H9 (cell line): ENCODE measurements around the gene UNC5B. TPM values are rescaled to one million over a fixed set of nuclear protein-coding genes. Genes with fewer than 3 reads are reported as not detected.

Experiments
- DNase-seq: peaks from one replicate; pipeline ENCODE4 v3.0.0-alpha.2; 2017
- H2AFZ ChIP-seq: one replicate; pipeline ENCODE4 v1.6.1; 2013; ENCODE audit warnings: mild to moderate bottlenecking, low read length, control low read depth, moderate library complexity
- H2AK5ac ChIP-seq: 2 replicates; pipeline ENCODE4 v1.6.1; 2013; ENCODE audit warnings: low read length, control low read depth, mixed read lengths; ENCODE audit not compliant: insufficient read length
- H2BK120ac ChIP-seq: one replicate; pipeline ENCODE4 v1.6.1; 2013; ENCODE audit warnings: low read depth, mild to moderate bottlenecking, low read length, control low read depth, inconsistent platforms; ENCODE audit not compliant: poor library complexity, severe bottlenecking
- H2BK12ac ChIP-seq: 2 replicates; pipeline ENCODE4 v1.6.1; 2013; ENCODE audit warnings: low read length, control low read depth, mixed read lengths, low read depth; ENCODE audit not compliant: insufficient read length
- H2BK15ac ChIP-seq: 2 replicates; pipeline ENCODE4 v1.6.1; 2013; ENCODE audit warnings: low read depth, low read length, control low read depth
- H2BK20ac ChIP-seq: one replicate; pipeline ENCODE4 v1.6.1; 2013; ENCODE audit warnings: low read depth, mild to moderate bottlenecking, low read length, control low read depth, inconsistent platforms; ENCODE audit not compliant: poor library complexity, severe bottlenecking
- H2BK5ac ChIP-seq: 2 replicates; pipeline ENCODE4 v1.6.1; 2013; ENCODE audit warnings: low read length, control low read depth, mixed read lengths; ENCODE audit not compliant: insufficient read length
- H3K14ac ChIP-seq: 2 replicates; pipeline ENCODE4 v1.6.1; 2013; ENCODE audit warnings: low read length, control low read depth; ENCODE audit not compliant: insufficient read depth
- H3K18ac ChIP-seq: 2 replicates; pipeline ENCODE4 v1.6.1; 2013; ENCODE audit warnings: low read depth, mild to moderate bottlenecking, mixed read lengths, low read length, control low read depth; ENCODE audit not compliant: insufficient read length
- H3K23ac ChIP-seq: 2 replicates; pipeline ENCODE4 v1.6.1; 2013; ENCODE audit warnings: low read length, control low read depth, mixed read lengths, low read depth; ENCODE audit not compliant: insufficient read length
- H3K23me2 ChIP-seq: 2 replicates; pipeline ENCODE4 v1.6.1; 2013; ENCODE audit warnings: low read depth, mild to moderate bottlenecking, mixed read lengths, low read length, control low read depth; ENCODE audit not compliant: insufficient read length, poor library complexity, severe bottlenecking
- H3K27ac ChIP-seq: 2 replicates; pipeline ENCODE4 v1.5.1; 2013; ENCODE audit warnings: low read length, control low read depth, mixed read lengths, low read depth; ENCODE audit not compliant: insufficient read length
- H3K27me3 ChIP-seq: 2 replicates; pipeline ENCODE4 v1.6.1; 2013; ENCODE audit warnings: low read length, control low read depth, inconsistent platforms; ENCODE audit not compliant: insufficient read depth
- H3K4ac ChIP-seq: 2 replicates; pipeline ENCODE4 v1.6.1; 2013; ENCODE audit warnings: low read depth, mild to moderate bottlenecking, control low read depth, inconsistent platforms, low read length, moderate library complexity
- H3K4me1 ChIP-seq: 2 replicates; pipeline ENCODE4 v1.6.1; 2013; ENCODE audit warnings: low read length, control low read depth, inconsistent platforms; ENCODE audit not compliant: insufficient read depth
- H3K4me2 ChIP-seq: 2 replicates; pipeline ENCODE4 v1.6.1; 2013; ENCODE audit warnings: low read length, control low read depth, mixed read lengths; ENCODE audit not compliant: insufficient read length, insufficient read depth
- H3K56ac ChIP-seq: 2 replicates; pipeline ENCODE4 v1.6.1; 2013; ENCODE audit warnings: low read depth, mild to moderate bottlenecking, mixed read lengths, low read length, control low read depth; ENCODE audit not compliant: insufficient read length
- H3K79me1 ChIP-seq: 2 replicates; pipeline ENCODE4 v1.6.1; 2013; ENCODE audit warnings: low read depth, mild to moderate bottlenecking, moderate library complexity, low read length, control low read depth, inconsistent platforms; ENCODE audit not compliant: insufficient read depth, poor library complexity, severe bottlenecking
- H3K79me2 ChIP-seq: 2 replicates; pipeline ENCODE4 v1.6.1; 2013; ENCODE audit warnings: low read length, control low read depth, inconsistent platforms; ENCODE audit not compliant: insufficient read depth
- H3K9ac ChIP-seq: 2 replicates; pipeline ENCODE4 v1.6.1; 2013; ENCODE audit warnings: low read length, control low read depth, mixed read lengths; ENCODE audit not compliant: insufficient read length; ENCODE audit errors: extremely low read depth
- H3K9me3 ChIP-seq: one replicate; pipeline ENCODE4 v1.6.1; 2013; ENCODE audit warnings: low read depth, low read length, inconsistent platforms; ENCODE audit not compliant: control insufficient read depth
- H3T11ph ChIP-seq: one replicate; pipeline ENCODE4 v1.6.1; 2013; ENCODE audit warnings: mild to moderate bottlenecking, low read length, control low read depth, inconsistent platforms
- H4K20me1 ChIP-seq: one replicate; pipeline ENCODE4 v1.6.1; 2013; ENCODE audit not compliant: control insufficient read depth, insufficient read length, insufficient read depth
- H4K5ac ChIP-seq: 2 replicates; pipeline ENCODE4 v1.6.1; 2013; ENCODE audit warnings: low read depth, mild to moderate bottlenecking, mixed read lengths, low read length, control low read depth; ENCODE audit not compliant: insufficient read length
- H4K8ac ChIP-seq: replicated peaks from 2 replicates; pipeline ENCODE4 v1.6.1; 2013; ENCODE audit warnings: low read length, control low read depth, mixed read lengths, low read depth; ENCODE audit not compliant: insufficient read length
- H4K91ac ChIP-seq: 2 replicates; pipeline ENCODE4 v1.6.1; 2013; ENCODE audit warnings: low read depth, mild to moderate bottlenecking, moderate library complexity, mixed read lengths, low read length, control low read depth; ENCODE audit not compliant: insufficient read length
- H3K27ac Mint-ChIP-seq, 3 experiments: 2 replicates in 2 of 3; 3 replicates in 1 of 3; pipeline ENCODE4 v1.8.0; 2020 to 2021; ENCODE audit warnings: mixed read lengths in 3 of 3, mild to moderate bottlenecking in 1 of 3, moderate library complexity in 1 of 3
- H3K27me3 Mint-ChIP-seq: 2 replicates; pipeline ENCODE4 v1.8.0; 2021; ENCODE audit warnings: low read depth, mild to moderate bottlenecking, moderate library complexity, mixed read lengths
- H3K36me3 Mint-ChIP-seq, 3 experiments: 2 replicates in 2 of 3; 3 replicates in 1 of 3; pipeline ENCODE4 v1.8.0; 2020 to 2021; ENCODE audit warnings: low read depth in 3 of 3, mixed read lengths in 3 of 3; ENCODE audit not compliant: insufficient read depth in 1 of 3
- H3K4me1 Mint-ChIP-seq, 2 experiments: 2 replicates each; pipeline ENCODE4 v1.8.0; 2020; ENCODE audit warnings: mixed read lengths in 2 of 2
- H3K4me3 Mint-ChIP-seq, 2 experiments: 2 replicates in 1 of 2; 3 replicates in 1 of 2; pipeline ENCODE4 v1.8.0; 2020 to 2021; ENCODE audit warnings: mild to moderate bottlenecking in 2 of 2, mixed read lengths in 2 of 2, moderate library complexity in 1 of 2
- H3K9me3 Mint-ChIP-seq, 2 experiments: 2 replicates in 1 of 2; 3 replicates in 1 of 2; pipeline ENCODE4 v1.8.0; 2020; ENCODE audit warnings: mild to moderate bottlenecking in 2 of 2, mixed read lengths in 2 of 2, moderate library complexity in 1 of 2
- WGBS: extraction: QIAGEN DNeasy Blood & Tissue Kit; methylation state at CpG from one replicate; pipeline ENCODE4 v1.1.7; 2013; ENCODE audit warnings: missing lambda C conversion rate, low lambda C conversion rate, mixed read lengths; ENCODE audit not compliant: insufficient read length; ENCODE audit errors: extremely low coverage; 5-methylcytosine and 5-hydroxymethylcytosine counted together
- total RNA-seq: library from RNA; stranded (reverse); gene quantifications from 2 replicates; pipeline ENCODE4 v1.2.1, GENCODE V29; 2021
- TF ChIP-seq, protein P1 (sequence below): fragments of 200-600 bp; sonication (generic); conservative IDR thresholded peaks from 3 replicates; pipeline ENCODE4 v1.8.0; 2021; ENCODE audit warnings: antibody characterized with exemption, mild to moderate bottlenecking

UNC5B gene
- total RNA-seq, 1 experiment from 2014 or later, result 28.4 TPM

DNA sequence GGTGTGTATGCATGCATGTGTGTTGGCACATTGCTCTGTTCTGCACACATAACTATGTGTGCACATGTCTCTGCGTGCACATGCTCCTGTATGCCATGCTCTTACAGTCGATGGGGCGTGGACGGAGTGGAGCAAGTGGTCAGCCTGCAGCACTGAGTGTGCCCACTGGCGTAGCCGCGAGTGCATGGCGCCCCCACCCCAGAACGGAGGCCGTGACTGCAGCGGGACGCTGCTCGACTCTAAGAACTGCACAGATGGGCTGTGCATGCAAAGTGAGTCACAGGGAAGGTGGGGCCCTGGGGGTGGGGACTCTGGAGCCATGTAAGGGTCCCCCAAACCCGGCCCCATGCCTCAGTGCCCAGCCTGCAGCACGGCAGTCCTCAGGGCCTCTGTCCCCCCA lies 76.1 kb downstream of the UNC5B start:
- Histone ChIP-seq H2BK15ac (no peak overlapping the region), H3K18ac (no peak overlapping the region), H3K23me2 (no peaks in the 10 kb centered on the region), H3K23ac (no peak overlapping the region), H3K79me1 (no peaks in the 10 kb centered on the region), H4K8ac (no peak overlapping the region), H4K20me1 (no peaks in the 10 kb centered on the region), H3K9me3 (no peaks in the 10 kb centered on the region), H3K4ac (no peak overlapping the region), H3T11ph (no peak overlapping the region), H2BK20ac (no peak overlapping the region), H2BK120ac (no peak overlapping the region), H2AK5ac (no peak overlapping the region), H2AFZ (no peak overlapping the region), H3K4me1 (no peaks in the 10 kb centered on the region), H3K79me2 (no peaks in the 10 kb centered on the region), H3K56ac (no peak overlapping the region), H3K9ac (no peak overlapping the region), H4K5ac (no peak overlapping the region), H4K91ac (no peak overlapping the region), H2BK12ac (no peak overlapping the region), H2BK5ac (no peak overlapping the region), H3K14ac (no peak overlapping the region), H3K27me3 (no peaks in the 10 kb centered on the region), H3K27ac (no peak overlapping the region), H3K4me2 (no peak overlapping the region)
- H3K27ac Mint-ChIP-seq, result 0 out of 7 replicates have a peak overlapping the region, but pooled peaks of 1 of the 3 experiments have one; percentile 24
- peaks cover 7 to 11% of the 10 kb centered on the region in 2 experiments for H3K4me1 Mint-ChIP-seq
- TF ChIP-seq, protein P1, sequence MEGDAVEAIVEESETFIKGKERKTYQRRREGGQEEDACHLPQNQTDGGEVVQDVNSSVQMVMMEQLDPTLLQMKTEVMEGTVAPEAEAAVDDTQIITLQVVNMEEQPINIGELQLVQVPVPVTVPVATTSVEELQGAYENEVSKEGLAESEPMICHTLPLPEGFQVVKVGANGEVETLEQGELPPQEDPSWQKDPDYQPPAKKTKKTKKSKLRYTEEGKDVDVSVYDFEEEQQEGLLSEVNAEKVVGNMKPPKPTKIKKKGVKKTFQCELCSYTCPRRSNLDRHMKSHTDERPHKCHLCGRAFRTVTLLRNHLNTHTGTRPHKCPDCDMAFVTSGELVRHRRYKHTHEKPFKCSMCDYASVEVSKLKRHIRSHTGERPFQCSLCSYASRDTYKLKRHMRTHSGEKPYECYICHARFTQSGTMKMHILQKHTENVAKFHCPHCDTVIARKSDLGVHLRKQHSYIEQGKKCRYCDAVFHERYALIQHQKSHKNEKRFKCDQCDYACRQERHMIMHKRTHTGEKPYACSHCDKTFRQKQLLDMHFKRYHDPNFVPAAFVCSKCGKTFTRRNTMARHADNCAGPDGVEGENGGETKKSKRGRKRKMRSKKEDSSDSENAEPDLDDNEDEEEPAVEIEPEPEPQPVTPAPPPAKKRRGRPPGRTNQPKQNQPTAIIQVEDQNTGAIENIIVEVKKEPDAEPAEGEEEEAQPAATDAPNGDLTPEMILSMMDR, result no peak
- no peak for DNase-seq
- WGBS, result no CpG with 5 or more reads among the region's 15 CpGs
- peaks cover 21 to 67% (median 45%) of the 10 kb centered on the region in 3 experiments; a peak in 6 of 7 replicates for H3K36me3 Mint-ChIP-seq
- H3K4me3 Mint-ChIP-seq, result no peak overlapping the region
- no peaks in the 10 kb centered on the region; the same call in 1 of the 2 replicates for H3K27me3 Mint-ChIP-seq
- no peaks in the 10 kb centered on the region for H3K9me3 Mint-ChIP-seq
